NOMO-1 treated with dmso at 0.1 percent for 144 hours (cell line): Measurements from ENCODE around the gene PRM2.
A peak's percentile ranks its signal among the peaks of the same experiment; 100 is the strongest.

ENCODE experiments used
- DNase-seq: peaks from one replicate; lab custom pipeline; 2025; ENCODE audit not compliant: unreplicated experiment; lab: John Stamatoyannopoulos, UW

Gene PRM2, protein sequence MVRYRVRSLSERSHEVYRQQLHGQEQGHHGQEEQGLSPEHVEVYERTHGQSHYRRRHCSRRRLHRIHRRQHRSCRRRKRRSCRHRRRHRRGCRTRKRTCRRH

DNA sequence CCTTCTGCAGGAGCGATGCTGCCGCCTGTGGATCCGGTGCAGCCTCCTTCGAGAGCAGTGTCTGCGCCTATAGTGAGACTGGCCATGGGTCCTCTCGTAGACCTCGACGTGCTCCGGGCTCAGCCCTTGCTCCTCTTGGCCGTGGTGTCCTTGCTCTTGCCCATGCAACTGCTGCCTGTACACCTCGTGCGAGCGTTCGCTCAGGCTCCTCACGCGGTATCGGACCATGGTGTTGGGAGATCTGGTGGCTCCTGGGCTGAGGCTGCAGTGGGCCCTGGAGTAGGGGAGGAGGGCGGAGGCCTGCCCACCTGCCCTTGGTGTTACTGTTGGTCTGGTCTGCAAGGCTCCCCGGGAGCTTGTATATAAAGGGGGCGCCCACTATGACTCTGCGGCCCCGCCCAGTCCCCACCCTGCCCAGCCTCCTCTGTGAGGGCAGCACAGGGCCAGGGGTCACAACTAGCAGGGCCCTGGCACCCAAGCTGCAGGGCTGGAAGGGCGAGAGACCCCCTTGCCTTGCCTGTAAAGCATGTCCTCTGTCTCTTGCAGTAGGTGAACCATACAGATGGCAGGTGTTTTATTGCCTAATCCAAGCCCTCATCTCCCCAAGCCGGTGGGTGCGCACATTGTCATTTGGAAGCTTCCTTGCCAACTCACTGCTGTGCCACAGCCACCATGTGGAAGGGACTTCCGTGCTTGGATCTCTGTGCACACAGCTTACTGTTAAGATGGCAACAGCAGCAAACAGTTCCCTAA, at the start of gene PRM2:
TSS of gene PRM2 (minus strand) at position 338 of the 753 bp plus-strand sequence. CDS start at position 228, 110 bp downstream.
- no peak for DNase-seq

DNA sequence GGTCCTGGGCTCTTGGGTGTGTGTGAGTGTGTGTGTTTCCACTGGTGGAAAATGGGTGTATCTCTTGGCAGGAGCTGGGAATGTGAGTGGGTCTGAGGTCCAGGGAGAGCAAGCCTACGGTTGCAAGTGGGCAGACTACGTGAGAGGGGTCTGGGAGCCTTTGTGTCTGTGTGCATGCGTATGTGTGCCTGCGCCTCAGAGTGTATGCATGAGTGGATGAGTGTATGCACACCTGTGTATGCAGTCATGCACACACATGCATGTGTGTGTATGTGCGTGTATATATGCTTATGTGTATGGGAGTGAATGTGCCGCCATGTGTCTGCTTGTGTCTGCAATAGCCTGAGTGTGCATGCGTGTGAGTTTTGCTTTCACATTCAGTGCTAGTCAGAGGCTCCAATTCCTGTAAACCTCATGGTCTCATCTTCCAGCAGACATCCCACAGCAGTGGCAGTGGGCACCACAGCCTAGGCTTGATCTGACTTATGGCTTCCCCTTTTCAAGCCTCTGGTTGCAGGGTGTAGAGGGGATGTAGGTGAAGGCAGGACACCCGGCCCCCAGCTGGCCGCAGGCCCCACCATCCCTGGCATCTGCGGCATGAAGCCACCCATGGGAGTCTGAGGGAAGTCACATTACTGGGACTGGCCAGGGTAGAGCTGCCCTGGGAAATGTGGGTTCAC, 49.3 kb upstream of the PRM2 start:
- no peak for DNase-seq

DNA sequence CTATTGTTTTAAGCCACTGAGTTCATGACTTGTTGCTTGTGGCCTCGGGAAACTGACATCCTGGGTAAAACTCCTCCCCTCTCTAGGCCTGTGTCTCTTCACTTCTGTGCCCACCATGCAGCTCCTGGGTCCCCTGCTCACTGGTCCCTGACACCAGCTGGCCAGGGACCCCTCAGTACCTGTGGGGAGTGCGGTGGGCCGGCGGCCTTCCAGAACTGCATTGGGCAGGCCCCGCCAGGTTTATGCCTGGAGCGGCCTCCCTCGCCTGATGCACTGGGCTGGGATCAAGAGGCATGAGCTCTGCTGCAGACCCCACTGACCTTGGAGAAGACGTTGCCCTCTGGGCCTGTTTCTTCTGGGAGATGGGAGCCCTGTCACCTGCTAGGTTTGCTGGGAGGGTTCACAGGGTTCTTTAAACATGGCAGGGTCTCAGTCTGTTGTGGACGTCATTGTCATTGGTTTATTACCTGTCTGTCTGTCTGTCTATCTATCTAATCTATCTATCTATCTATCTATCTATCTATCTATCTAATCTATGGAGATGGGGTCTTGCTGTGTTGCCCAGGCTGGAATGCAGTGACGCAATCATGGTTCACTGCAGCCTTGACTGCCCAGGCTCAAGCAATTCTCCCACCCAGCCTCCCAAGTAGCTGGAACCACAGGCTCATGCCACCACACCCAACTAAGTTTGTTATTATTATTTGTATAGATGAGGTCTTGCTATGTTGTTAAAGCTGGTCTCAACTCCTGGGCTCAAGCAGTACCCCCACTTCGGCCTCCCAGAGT, 47.5 kb upstream of the PRM2 start:
- no peak for DNase-seq

DNA sequence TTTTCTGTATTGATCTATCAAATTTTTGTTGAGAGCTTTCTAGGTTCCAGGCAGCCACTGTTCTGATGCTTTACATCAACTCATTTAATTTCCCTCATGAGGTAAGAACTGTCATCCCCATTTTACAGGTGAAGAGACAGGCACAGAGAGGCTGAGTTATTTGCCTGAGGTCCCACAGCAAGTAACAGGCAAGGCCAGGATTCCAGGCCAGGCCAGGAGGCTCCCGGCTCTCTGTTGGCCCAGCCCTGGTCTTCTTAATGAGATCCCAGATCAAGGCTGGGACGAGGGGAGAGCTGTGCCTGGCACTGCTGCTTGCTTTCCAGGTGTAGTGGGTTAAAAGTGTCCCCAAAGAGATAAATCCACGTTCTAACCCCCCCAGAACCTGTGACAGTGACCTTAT, 46.5 kb upstream of the PRM2 start:
- no peak for DNase-seq

DNA sequence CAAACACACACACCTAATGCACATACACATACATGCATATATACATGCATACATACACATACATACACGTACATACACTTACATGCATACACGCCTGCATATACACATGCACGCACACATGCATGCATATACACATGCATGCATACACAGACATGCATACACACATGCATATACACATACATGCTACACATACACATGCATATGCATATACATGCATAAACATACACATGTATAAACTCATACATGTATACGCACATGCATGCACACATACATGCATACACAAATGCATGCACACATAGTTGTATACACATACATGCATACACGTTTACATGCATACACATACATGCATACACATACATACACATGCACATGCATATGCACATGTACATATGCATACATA, 45.4 kb upstream of the PRM2 start:
- no peak for DNase-seq

DNA sequence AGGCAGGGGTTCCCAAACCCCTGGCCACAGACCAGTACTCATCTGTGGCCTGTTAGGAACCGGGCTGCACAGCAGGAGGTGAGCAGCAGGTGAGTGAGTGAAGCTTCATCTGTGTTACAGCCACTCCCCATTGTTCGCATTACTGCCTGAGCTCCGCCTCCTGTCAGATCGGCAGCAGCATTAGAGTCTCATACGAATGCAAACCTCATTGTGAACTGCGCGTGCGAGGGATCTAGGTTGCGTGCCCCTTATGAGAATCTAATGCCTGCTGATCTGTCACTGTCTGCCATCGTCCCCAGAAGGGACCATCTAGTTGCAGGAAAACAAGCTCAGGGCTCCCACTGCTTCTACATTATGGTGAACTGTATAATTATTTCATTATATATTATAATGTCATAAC, 43.9 kb upstream of the PRM2 start:
- DNase-seq: no peak

DNA sequence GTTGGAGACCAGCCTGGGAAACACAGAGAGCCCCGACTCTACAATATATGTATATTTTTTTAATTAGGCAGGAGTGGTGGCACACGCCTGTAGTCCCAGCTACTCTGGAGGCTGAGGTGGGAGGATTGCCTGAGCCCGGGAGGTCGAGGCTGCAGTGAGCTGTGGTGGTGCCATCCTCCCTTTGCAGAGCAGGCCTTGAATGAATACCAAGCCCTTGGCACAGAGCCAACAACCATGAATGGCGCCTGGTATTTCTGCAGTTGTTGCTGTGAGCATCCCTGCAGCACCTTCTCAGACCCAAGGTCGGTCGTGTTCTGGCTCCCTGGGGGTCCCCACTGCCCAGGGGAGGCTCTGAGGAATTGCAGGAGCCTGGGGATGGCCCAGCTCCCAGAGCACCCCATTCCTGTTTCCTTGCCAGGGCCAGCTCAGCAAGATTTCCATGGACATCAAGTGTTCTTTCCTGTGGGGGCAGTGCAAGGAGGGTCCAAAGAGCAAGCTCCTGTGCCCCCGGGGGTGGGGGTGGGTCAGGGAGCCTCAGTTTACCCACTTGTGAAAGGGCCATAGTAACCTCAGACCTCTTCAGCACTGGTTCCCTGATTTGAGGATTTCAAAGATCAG, 43.4 kb upstream of the PRM2 start:
- DNase-seq: no peak

DNA sequence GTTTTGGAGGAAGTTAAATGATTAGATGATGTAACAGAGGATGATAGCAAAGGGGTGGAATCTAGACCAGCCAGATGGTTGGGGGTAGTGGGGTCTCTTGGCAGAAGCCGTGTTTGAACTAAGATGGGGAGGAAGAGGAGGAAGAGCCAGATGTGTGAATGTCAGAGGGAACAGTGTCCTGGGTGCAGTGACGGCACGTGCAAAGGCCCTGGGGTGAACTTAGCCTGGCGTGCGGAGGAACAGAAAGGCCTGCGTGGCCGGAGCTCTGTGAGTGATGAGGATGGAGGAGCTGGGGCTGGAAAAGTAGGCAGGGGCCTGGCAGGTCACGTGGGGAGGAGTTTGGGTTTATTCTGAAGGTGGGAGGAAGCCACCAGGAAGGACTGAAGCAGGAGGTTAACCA, 42.5 kb upstream of the PRM2 start:
- no peak for DNase-seq

DNA sequence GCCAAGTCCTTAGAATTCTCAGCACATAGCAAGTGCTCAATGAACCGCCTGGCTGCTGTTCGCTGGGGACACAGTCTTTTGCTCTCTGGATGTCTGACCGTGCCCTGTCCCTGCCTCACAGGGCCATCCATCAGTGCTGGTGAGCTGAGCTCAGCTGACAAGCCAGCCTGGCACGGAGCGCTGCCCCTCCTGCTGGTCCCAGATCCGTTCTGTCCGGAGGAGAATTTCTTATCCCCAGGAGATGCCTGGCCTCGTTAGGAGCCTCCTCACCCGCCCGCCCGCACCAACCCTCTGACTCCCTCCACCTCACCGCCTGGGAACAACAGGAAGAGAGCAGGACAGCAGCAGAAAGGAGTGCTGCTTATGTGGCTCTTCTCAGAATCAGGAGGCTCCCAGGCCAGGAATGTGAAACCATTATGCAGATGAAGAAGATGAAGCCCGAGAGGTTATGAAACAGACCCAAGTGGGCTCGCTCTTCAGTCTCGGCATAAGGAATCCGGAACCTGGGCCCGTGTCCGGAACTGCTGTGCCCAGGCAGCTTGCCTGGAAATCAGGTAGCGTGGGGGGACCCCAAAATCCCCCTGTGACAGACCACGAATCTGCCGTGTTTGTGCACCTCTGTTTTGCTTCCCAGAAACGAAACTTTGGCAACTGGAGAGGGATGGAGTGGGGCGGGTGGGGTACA, 40.2 kb upstream of the PRM2 start:
- DNase-seq: no peak

DNA sequence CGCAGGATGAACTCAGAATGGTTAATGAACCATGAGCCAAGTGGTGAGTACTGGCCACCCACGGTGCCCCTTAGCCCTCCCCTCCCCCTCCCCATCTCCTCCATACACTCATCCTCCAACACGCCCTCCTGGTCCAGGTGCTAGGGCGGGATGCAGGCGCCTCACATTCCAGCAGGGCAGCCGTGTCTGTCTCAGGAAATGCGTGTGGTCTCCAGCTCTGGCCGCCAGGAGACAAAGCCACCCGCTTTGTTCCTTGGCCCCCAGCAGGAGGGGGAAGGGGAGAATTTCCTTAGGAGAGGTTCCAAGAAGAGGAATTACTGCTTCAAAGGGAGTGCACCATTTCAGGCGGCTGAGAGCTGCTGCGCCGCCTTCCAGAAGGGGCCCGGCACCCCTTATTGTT, 39.2 kb upstream of the PRM2 start:
- no peak for DNase-seq

DNA sequence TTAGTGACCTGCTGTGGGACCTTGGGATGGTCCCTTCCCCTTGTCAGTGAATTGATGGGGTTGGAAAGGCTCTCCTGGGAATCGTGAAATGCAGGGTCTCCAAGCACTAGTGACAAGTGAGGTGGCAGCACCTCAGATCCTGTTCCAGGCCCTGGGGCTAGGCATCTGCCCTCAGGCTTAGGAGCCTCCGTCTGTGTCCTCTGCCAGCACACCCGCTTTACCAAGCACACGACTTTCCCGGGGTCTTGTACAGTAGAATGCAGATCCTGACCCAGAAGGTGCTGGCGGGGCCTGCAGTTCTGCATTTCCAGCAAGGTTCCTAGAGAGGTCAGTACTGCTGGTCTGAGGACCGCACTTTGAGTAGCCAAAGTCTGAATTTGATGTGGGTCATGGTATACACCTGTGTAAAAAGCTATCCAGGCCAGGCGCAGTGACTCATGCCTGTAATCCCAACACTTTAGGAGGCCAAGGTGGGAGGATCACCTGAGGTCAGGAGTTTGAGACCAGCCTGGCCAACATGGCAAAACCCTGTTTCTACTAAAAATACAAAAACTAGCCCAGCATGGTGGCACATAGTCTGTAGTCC, 38.1 kb upstream of the PRM2 start:
- DNase-seq: no peak

DNA sequence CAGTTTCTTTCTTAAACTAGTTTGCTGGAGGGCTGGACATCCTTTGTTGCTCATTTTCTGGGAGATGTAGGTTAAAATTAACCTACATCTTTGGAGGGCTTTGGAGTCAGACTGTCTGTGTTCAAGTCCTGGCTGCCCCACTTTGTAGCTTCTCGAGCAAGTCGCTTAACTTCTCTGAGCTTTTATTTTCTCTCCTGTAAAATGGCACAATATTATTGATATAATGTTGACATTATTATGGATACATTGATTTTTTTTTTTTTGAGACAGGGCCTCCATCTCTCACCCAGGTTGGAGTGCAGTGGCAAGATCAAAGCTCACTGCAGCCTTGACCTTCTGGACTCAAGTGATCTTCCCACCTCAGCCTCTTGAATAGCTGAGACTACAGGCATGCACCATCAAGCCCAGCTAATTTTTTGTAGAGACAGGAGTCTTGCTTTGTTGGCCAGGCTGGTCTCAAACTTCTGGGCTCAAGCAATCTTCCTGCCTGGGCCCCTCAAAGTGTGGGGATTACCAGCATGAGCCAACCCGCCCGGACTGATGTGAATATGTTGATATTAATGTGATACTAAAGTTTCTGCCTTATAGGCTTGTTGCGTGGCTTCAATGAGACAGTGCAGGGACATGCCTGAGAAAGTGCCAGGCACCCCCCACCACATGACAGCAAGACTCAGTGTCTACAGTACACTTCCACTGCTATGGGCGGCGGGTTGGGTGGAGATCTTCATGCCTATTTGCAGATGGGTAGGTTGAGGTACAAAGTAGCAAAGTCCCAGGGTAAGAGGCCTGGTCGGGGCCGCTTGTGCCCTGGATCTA, 37.4 kb upstream of the PRM2 start:
- no peak for DNase-seq

DNA sequence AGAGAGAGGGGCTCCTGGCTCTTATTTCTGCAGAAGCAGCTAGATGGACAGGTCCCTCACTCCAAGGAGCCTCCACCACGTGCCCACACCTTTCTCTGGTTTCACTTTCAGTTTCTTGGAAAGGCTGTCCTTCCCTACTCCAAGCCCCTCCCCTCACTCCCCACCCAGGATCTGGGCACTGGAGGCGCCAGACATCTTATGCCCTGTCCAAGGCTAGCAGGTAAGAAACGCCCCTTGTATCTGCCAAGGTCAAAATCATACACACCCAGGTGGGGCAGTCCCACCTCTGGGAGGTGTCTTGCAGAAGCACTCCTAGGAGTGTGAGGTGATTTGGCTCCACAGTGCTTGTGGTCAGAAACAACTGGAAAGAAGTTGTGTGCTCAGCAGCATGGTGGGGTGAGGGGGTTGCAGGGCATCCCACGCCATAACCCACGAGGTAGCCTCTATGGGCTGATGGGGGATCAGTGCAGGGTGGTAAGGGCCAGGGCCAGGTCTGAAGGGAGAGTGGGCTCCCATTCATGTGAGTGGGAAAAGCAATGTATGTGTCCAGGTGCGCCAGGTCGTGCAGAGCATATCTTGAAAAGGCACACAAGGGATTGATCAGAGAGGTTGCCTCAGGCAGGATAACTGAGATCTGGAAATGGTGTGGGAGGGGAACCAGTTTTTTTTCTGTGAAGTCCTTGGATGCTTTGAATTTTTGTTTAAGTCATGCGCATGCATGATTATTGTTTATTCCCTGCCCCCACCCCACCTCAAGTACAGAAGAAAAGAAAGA, 36.6 kb upstream of the PRM2 start:
- no peak for DNase-seq

DNA sequence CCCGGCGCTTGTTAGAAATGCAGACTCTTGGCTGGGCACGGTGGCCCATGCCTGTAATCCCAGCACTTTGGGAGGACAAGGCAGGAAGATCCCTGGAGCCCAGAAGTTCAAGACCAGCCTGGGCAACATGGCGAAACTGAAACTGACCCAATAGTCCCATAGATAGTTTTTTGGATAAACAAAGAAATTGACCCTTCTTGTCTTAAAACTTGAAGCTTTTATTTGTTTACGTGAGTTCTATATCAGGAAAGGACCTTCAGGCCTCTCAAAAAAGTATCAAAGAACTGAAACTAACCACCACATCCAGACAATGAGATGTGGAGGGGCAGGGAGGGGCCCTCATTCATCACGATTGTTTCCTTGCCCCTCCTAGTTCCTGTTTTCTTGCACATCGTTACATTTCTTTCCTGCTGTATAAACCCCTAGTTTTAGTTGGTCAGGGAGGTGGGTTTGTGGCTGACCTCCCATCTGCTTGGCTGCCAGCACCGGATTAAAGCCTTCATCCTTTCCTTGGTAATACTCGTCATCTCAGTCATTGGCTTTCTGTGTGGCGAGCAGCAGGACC, 34.8 kb upstream of the PRM2 start:
- peak; percentile 87 for DNase-seq

DNA sequence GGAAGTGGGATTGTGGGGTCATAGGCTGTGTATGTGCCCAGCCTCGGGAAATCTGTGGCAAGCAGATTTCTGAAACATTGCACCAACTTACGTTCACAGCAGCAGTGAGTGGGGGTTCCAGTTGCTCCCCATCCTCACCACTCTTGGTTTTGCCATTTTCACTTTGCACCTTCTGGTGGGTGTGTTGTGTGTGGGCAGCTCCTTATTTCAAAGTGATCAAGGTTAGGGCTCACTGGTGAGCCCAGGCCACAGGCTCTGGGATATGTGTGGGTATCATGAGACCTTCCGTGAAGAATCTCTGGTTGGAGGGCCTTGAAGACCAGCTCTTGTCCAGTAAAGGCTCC, 34.3 kb upstream of the PRM2 start:
- DNase-seq: no peak

DNA sequence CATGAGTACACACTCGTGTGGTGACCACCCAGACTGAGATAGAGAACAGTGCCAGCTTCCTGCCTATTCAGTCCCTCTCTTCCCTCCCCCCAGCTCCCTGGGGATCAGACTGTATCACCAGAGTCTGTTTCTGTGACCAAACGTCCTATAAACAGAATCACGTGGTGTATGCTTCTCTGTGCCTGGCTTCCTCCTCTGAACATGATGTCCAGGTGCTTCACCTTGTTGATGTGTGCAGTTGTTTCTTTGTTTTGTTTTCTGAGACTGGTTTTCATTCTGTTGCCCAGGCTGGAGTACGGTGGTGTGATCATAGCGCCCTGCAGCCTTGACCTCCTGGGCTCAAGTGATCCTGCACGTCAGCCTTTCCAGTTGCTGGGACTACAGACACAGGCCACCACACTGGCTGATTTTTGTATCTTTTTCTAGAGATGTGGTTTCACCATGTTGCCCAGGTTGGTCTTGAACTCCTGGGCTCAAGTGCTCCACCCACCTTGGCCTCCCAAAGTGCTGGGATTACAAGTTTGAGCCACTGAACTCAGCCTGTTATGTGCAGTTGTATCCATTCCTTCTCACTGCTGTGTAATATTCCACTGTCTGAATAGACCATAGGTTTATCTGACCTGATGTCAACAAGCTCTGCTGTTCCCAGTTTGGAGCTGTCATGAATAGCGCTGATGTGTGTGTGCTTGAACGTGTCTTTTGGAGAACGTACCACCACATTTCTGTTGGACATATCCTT, 33.8 kb upstream of the PRM2 start:
- no peak for DNase-seq

DNA sequence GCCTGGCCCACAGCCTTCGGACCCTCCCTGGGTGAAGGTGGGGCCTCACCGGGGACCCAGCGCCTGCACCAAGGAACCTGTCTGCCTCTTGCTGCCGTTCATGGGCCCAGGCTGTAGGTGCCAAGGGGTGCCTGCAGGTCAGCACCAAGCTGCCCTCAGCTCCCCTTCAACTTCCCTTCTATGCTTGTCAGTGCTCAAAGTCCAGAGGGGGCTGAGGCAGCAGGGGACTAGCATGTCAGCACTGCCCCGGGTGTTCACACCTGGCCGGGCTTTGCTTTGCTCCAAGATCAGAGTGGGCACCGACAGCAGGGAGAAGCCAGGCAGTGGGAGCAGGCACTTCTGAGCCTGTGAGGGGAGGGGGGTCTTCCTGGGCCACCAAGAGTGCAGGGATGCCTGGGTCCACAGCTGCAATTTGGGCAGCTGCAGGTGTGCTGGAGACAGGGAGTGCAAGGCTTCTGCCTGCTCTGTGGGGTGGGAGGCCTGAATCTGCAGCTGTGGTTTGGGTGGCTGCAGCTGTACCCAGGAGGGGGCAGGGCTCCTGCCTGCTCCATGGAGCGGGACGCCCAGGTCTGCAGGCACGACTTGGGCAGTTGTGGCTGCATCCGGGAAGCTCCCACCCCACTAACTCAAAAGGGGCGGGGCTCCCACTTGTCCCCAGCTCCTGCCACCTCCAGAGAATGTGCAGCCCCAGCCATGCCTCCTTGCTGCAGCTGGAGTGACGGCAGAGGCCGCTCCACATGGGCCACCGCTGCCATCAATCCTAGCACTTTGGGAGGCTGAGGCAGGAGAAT, 32.4 kb upstream of the PRM2 start:
- no peak for DNase-seq
